ENCODE measurements around the gene SHC2. TPM values are rescaled to one million over a fixed set of nuclear protein-coding genes. Genes with fewer than 3 reads are reported as not detected.

SHC2 gene
- total and polyA plus RNA-seq, 9 donors: 0.62 to 40.7 (median 15.4) TPM

- H3K4me1 ChIP-seq (ENCODE audit: insufficient read depth): no peaks in the 10 kb centered on the region
- WGBS, 3 donors: 82 to 92% (median 83%) methylated on average over 2 of the region's 2 CpGs
- DNase-seq: no peak
- H3K36me3 ChIP-seq: no peaks in the 10 kb centered on the region
- no peak overlapping the region for H3K27ac ChIP-seq
- H3K9me3 ChIP-seq: no peaks in the 10 kb centered on the region
- H3K4me3 ChIP-seq: no peak overlapping the region
- TF ChIP-seq CTCF (IDR thresholded peaks at IDR 0.05) (no peak), EP300 (IDR thresholded peaks at IDR 0.05) (no peak), POLR2A (IDR thresholded peaks at IDR 0.05) (no peak)
- intact Hi-C loops (cut with DNase I): no loop called here
- H3K27me3 ChIP-seq: no peaks in the 10 kb centered on the region
These were observed 69.7 kb downstream of the SHC2 start for GRCh38 chr19:391207-391557.

GRCh38 chr19:390386-391206, 70.2 kb downstream of the SHC2 start:
- intact Hi-C loops (cut with DNase I): no loop called here
- 77 to 80% (median 78%) methylated on average over 28 to 30 of the region's 30 CpGs for WGBS, 3 donors
- Histone ChIP-seq H3K4me3 (no peak overlapping the region), H3K36me3 (no peaks in the 10 kb centered on the region), H3K27ac (no peak overlapping the region), H3K27me3 (no peaks in the 10 kb centered on the region), H3K4me1 (ENCODE audit: insufficient read depth) (no peaks in the 10 kb centered on the region), H3K9me3 (no peaks in the 10 kb centered on the region)
- no peak for DNase-seq
- no peak for TF ChIP-seq POLR2A (IDR thresholded peaks at IDR 0.05)
- TF ChIP-seq EP300 (IDR thresholded peaks at IDR 0.05): no peak
- no peak for TF ChIP-seq CTCF (IDR thresholded peaks at IDR 0.05)

- DNase-seq: no peak
- H3K4me3 ChIP-seq: no peak overlapping the region
- no peaks in the 10 kb centered on the region for H3K27me3 ChIP-seq
- H3K36me3 ChIP-seq: no peaks in the 10 kb centered on the region
- no peak overlapping the region for H3K27ac ChIP-seq
- TF ChIP-seq CTCF (IDR thresholded peaks at IDR 0.05) (no peak), EP300 (IDR thresholded peaks at IDR 0.05) (no peak), POLR2A (IDR thresholded peaks at IDR 0.05) (no peak)
- no peaks in the 10 kb centered on the region for H3K4me1 ChIP-seq (ENCODE audit: insufficient read depth)
- intact Hi-C loops (cut with DNase I): no loop called here
- H3K9me3 ChIP-seq: no peaks in the 10 kb centered on the region
- 80 to 83% (median 81%) methylated on average over 12 of the region's 12 CpGs for WGBS, 3 donors
These were observed 70.9 kb downstream of the SHC2 start for GRCh38 chr19:389935-390289.

- Histone ChIP-seq H3K4me3 (no peak overlapping the region), H3K4me1 (ENCODE audit: insufficient read depth) (no peaks in the 10 kb centered on the region), H3K27ac (no peak overlapping the region), H3K9me3 (no peaks in the 10 kb centered on the region), H3K36me3 (no peaks in the 10 kb centered on the region), H3K27me3 (no peaks in the 10 kb centered on the region)
- intact Hi-C loops (cut with DNase I): no loop called here
- TF ChIP-seq CTCF (IDR thresholded peaks at IDR 0.05): no peak
- no peak for TF ChIP-seq POLR2A (IDR thresholded peaks at IDR 0.05)
- no peak for TF ChIP-seq EP300 (IDR thresholded peaks at IDR 0.05)
- DNase-seq: no peak
- WGBS, 3 donors: 55 to 65% (median 62%) methylated on average over 21 of the region's 21 CpGs
These were observed 71.4 kb downstream of the SHC2 start for GRCh38 chr19:389255-389934.
